K562 (cell line): Measurements from ENCODE around the gene TCF3. TPM values are rescaled to one million over a fixed set of nuclear protein-coding genes. Genes with fewer than 3 reads are reported as not detected.

Experiments used
- CHAMP1 ChIP-seq: fragments of 450-650 bp; IDR thresholded peaks from 2 replicates; pipeline ENCODE4 v1.6.1; 2016; ENCODE audit warnings: mild to moderate bottlenecking
- E2F3 ChIP-seq: fragments of 250-450 bp; sonication (Bioruptor Pico); IDR thresholded peaks from 2 replicates; pipeline ENCODE4 v1.4.0; 2020; ENCODE audit warnings: mild to moderate bottlenecking
- FOXP1 ChIP-seq: sonication (generic); formaldehyde crosslinking; IDR thresholded peaks from 2 replicates; pipeline ENCODE4 v1.8.0; 2022; ENCODE audit warnings: mild to moderate bottlenecking, missing genetic modification reagents
- HDGF ChIP-seq: fragments of 450-650 bp; IDR thresholded peaks from 2 replicates; pipeline ENCODE4 v1.6.1; 2016
- HEY1 ChIP-seq: fragments of 250-450 bp; sonication (Bioruptor Pico); IDR thresholded peaks from 2 replicates; pipeline ENCODE4 v1.5.0; 2020; ENCODE audit warnings: mild to moderate bottlenecking, moderate library complexity, borderline replicate concordance
- HMG20A ChIP-seq: fragments of 450-650 bp; formaldehyde crosslinking; conservative IDR thresholded peaks from 2 replicates; pipeline ENCODE4 v1.4.0; 2020; ENCODE audit warnings: mild to moderate bottlenecking, mixed read lengths
- L3MBTL2 ChIP-seq: fragments of 450-650 bp; IDR thresholded peaks from 2 replicates; pipeline ENCODE4 v1.6.1; 2016; ENCODE audit warnings: mild to moderate bottlenecking, moderate library complexity
- MIER1 ChIP-seq: fragments of 450-650 bp; IDR thresholded peaks from 2 replicates; pipeline ENCODE4 v1.6.1; 2016; ENCODE audit warnings: antibody characterized with exemption, mild to moderate bottlenecking, low read depth
- NFXL1 ChIP-seq: fragments of 450-650 bp; formaldehyde crosslinking; IDR thresholded peaks from 2 replicates; pipeline ENCODE4 v1.4.0; 2021; ENCODE audit warnings: mild to moderate bottlenecking
- NRF1 ChIP-seq, 2 experiments: fragments of 450-650 bp; IDR thresholded peaks in 1 of 2; conservative IDR thresholded peaks in 1 of 2; 2 replicates each; pipeline ENCODE4 v1.6.1; 2014; ENCODE audit warnings: mild to moderate bottlenecking in 2 of 2
- SAFB ChIP-seq: fragments of 200-400 bp; formaldehyde crosslinking; IDR thresholded peaks from 2 replicates; pipeline ENCODE4 v1.6.1; 2017; ENCODE audit warnings: low read depth, low read length, borderline replicate concordance
- SMAD4 ChIP-seq: fragments of 250-450 bp; sonication (Bioruptor Pico); conservative IDR thresholded peaks from 2 replicates; pipeline ENCODE4 v1.8.0; 2021; ENCODE audit warnings: inconsistent platforms, mild to moderate bottlenecking, moderate library complexity
- SUPT5H ChIP-seq: fragments of 450-650 bp; IDR thresholded peaks from 2 replicates; pipeline ENCODE4 v1.6.1; 2016
- TEAD4 ChIP-seq, 2 experiments: sonication (generic) in 1 of 2; formaldehyde crosslinking in 1 of 2; IDR thresholded peaks; 2 replicates each; pipeline versions ENCODE4 v1.6.1 to v1.8.0; 2012 to 2022; ENCODE audit warnings: borderline replicate concordance in 1 of 2, inconsistent platforms in 1 of 2, low read length in 1 of 2, mild to moderate bottlenecking in 1 of 2, missing genetic modification reagents in 1 of 2
- TFE3 ChIP-seq: fragments of 450-650 bp; formaldehyde crosslinking; IDR thresholded peaks from 2 replicates; pipeline ENCODE4 v1.4.0; 2020; ENCODE audit warnings: mild to moderate bottlenecking, mixed read lengths
- TRIM24 ChIP-seq, 2 experiments: fragments of 450-650 bp; IDR thresholded peaks; 2 replicates each; pipeline ENCODE4 v1.6.1; 2016
- U2AF2 ChIP-seq: fragments of 200-400 bp; formaldehyde crosslinking; optimal IDR thresholded peaks from 2 replicates; pipeline ENCODE3; 2017; ENCODE audit warnings: low read depth, mild to moderate bottlenecking, low read length
- XRCC4 ChIP-seq: IDR thresholded peaks from one replicate; pipeline ENCODE4 v1.6.1; 2011; ENCODE audit not compliant: insufficient read depth, insufficient read length; ENCODE audit errors: extremely low read depth
- ZBTB43 ChIP-seq: sonication (generic); formaldehyde crosslinking; IDR thresholded peaks from 2 replicates; pipeline ENCODE4 v1.8.0; 2023; ENCODE audit warnings: mild to moderate bottlenecking, missing genetic modification reagents
- ZBTB7A ChIP-seq: IDR thresholded peaks from 2 replicates; pipeline ENCODE4 v1.6.1; 2011; ENCODE audit warnings: low read depth, mild to moderate bottlenecking, low read length, moderate library complexity, borderline replicate concordance; ENCODE audit not compliant: control insufficient read depth
- ZNF232 ChIP-seq: sonication (generic); formaldehyde crosslinking; IDR thresholded peaks from 2 replicates; pipeline ENCODE4 v1.8.0; 2022; ENCODE audit warnings: mild to moderate bottlenecking, missing genetic modification reagents
- ZNF584 ChIP-seq: fragments of 200-800 bp; sonication (Bioruptor generic); IDR thresholded peaks from 2 replicates; pipeline ENCODE4 v1.6.1; 2016; ENCODE audit warnings: low read depth, mild to moderate bottlenecking, missing genetic modification characterization, missing compliant biosample characterization
- ZNF644 ChIP-seq: fragments of 200-800 bp; sonication (Bioruptor generic); IDR thresholded peaks from 2 replicates; pipeline ENCODE4 v1.6.1; 2016; ENCODE audit warnings: low read depth, missing genetic modification characterization, missing compliant biosample characterization
- ZNF77 ChIP-seq: fragments of 250-450 bp; sonication (Bioruptor Pico); IDR thresholded peaks from 2 replicates; pipeline ENCODE4 v1.5.0; 2020
- polyA plus RNA-seq, 8 experiments: library from polyadenylated mRNA; depleted of rRNA in 4 of 8; stranded (reverse) in 5 of 8; unstranded in 3 of 8; fragments of >200 nt; fragmentation: Nextera tagmentation in 2 of 8; fragmentation: Illumina TruSeq in 1 of 8; extraction: Ambion mirVana in 2 of 8; extraction: Trizol in 1 of 8; gene quantifications; 2 replicates each; pipeline versions ENCODE4 v1.2.1 to v1.2.3, GENCODE V29; 2011 to 2014; ENCODE audit warnings: inconsistent platforms in 1 of 8, missing spikeins in 1 of 8
- total RNA-seq, 7 experiments: library from RNA; depleted of rRNA in 6 of 7; stranded (reverse); fragments of >200 nt in 6 of 7; fragmentation: Illumina TruSeq in 2 of 7; extraction: Trizol in 2 of 7; gene quantifications; 2 replicates each; pipeline versions ENCODE4 v1.2.1 to v1.2.3, GENCODE V29; 2011 to 2021; ENCODE audit warnings: low replicate concordance in 1 of 7

The TCF3 gene
- total and polyA plus RNA-seq, 9 of the 15 experiments (the other 6 are each of a cell fraction or from before 2014, with no cell fraction given) = 5.6 to 259 (median 84.0) TPM

GRCh38 chr19:1652471-1653299 lies at the start of gene TCF3 (continued):
- no peak for TF ChIP-seq TFE3
- peak in 1 of 2 experiments; percentile 70; a peak in 1 of 4 replicates for TF ChIP-seq TRIM24 (IDR thresholded peaks at IDR 0.05)
- no peak for TF ChIP-seq HEY1 (CRISPR knock-in tag)
- TF ChIP-seq E2F3 (CRISPR knock-in tag) = peak; percentile 55
- TF ChIP-seq XRCC4 = no peak
- no peak for TF ChIP-seq NFXL1 (CRISPR knock-in tag)
- TF ChIP-seq CHAMP1 = no peak
- TF ChIP-seq ZNF77 (CRISPR knock-in tag) = no peak
- peak; percentile 62; the same call in 1 of the 2 replicates for TF ChIP-seq SUPT5H
- TF ChIP-seq NRF1 (conservative IDR thresholded peaks at IDR 0.05 in 1 of 2, IDR thresholded peaks at IDR 0.05 in 1 of 2) = peak; percentile 52 to 65; a peak in 3 of 4 replicates
- no peak for TF ChIP-seq U2AF2
- no peak; the same call in 1 of the 2 replicates for TF ChIP-seq FOXP1 (CRISPR knock-in tag)
- peak; percentile 97 for TF ChIP-seq ZBTB7A
- peak; percentile 85 for TF ChIP-seq SMAD4 (CRISPR knock-in tag)
- no peak for TF ChIP-seq MIER1
- no peak for TF ChIP-seq HDGF
- no peak for TF ChIP-seq ZNF232 (CRISPR knock-in tag)
- TF ChIP-seq SAFB = peak; percentile 83
- TF ChIP-seq ZBTB43 (CRISPR knock-in tag) = no peak
- TF ChIP-seq ZNF644 (tag) = 0 out of 2 replicates have a peak, but pooled peaks have one; percentile 12
- no peak for TF ChIP-seq ZNF584 (CRISPR knock-in tag)
- TF ChIP-seq TEAD4 (IDR thresholded peaks at IDR 0.05; ENCODE audit: low read length) = no peak; the same call in 1 of the 2 replicates
- no peak for TF ChIP-seq TEAD4 (CRISPR knock-in tag; IDR thresholded peaks at IDR 0.05; ENCODE audit: borderline replicate concordance)
- TF ChIP-seq HMG20A = no peak
- TF ChIP-seq L3MBTL2 = peak; percentile 66
